Parathyroid adenoma (tissue), 2 donors: ENCODE measurements around the gene GATB.

Experiments
- H2AFZ ChIP-seq: fragments of 300-600 bp; sonication (generic); one replicate; pipeline ENCODE4 v1.7.0; 2017; ENCODE audit warnings: antibody characterized with exemption, mild to moderate bottlenecking
- H3K27ac ChIP-seq: fragments of 300-600 bp; sonication (generic); one replicate; pipeline ENCODE4 v1.7.0; 2017
- H3K27me3 ChIP-seq: fragments of 300-600 bp; sonication (generic); one replicate; pipeline ENCODE4 v1.7.0; 2017; ENCODE audit warnings: low read length; ENCODE audit not compliant: control insufficient read depth, insufficient read depth
- H3K36me3 ChIP-seq: fragments of 300-600 bp; sonication (generic); one replicate; pipeline ENCODE4 v1.7.0; 2017; ENCODE audit warnings: low read length; ENCODE audit not compliant: control insufficient read depth, insufficient read depth
- H3K4me1 ChIP-seq: fragments of 300-600 bp; sonication (generic); one replicate; pipeline ENCODE4 v1.7.0; 2017; ENCODE audit warnings: control low read depth
- H3K4me2 ChIP-seq: fragments of 300-600 bp; sonication (generic); one replicate; pipeline ENCODE4 v1.7.0; 2017; ENCODE audit warnings: low read length
- H3K4me3 ChIP-seq: fragments of 300-600 bp; sonication (generic); one replicate; pipeline ENCODE4 v1.7.0; 2017; ENCODE audit warnings: low read depth, low read length
- H3K79me2 ChIP-seq: fragments of 300-600 bp; sonication (generic); one replicate; pipeline ENCODE4 v1.7.0; 2017; ENCODE audit warnings: control low read depth
- H3K9ac ChIP-seq: fragments of 300-600 bp; sonication (generic); one replicate; pipeline ENCODE4 v1.7.0; 2017; ENCODE audit warnings: mild to moderate bottlenecking
- H3K9me3 ChIP-seq: fragments of 300-600 bp; sonication (generic); one replicate; pipeline ENCODE4 v1.7.0; 2017; ENCODE audit warnings: low read length; ENCODE audit not compliant: control insufficient read depth
- CTCF ChIP-seq: fragments of 300-600 bp; sonication (generic); IDR thresholded peaks from one replicate; pipeline ENCODE4 v1.7.0; 2017; ENCODE audit warnings: antibody characterized with exemption, mild to moderate bottlenecking
- donor health status: primary hyperparathyroidism.

The GATB gene

DNA sequence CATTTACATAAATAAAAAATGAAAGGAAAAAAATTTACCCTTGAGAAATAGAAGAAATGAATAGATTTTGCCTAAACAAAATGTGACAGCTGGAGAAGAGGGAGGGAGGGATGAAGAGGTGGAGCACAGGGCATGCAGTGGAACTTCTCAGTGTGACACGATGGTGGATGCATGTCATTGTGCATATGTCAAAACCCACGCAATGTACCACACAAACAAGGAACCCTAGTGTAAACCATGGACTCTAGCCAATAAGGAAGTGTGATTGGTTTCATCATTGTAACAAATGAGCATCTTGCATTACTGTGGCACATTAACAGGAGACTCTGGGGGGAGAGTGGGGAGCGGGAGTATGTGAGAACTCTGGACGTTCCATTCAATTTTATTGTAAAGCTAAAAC is 58.6 kb downstream of the GATB start:
- no peak overlapping the region for H3K4me3 ChIP-seq
- no peaks in the 10 kb centered on the region for H3K9me3 ChIP-seq
- H2AFZ ChIP-seq = no peak overlapping the region
- TF ChIP-seq CTCF = no peak
- H3K4me1 ChIP-seq = no peaks in the 10 kb centered on the region
- H3K27ac ChIP-seq = no peak overlapping the region
- H3K36me3 ChIP-seq = no peaks in the 10 kb centered on the region
- H3K79me2 ChIP-seq = no peaks in the 10 kb centered on the region
- H3K9ac ChIP-seq = no peak overlapping the region
- H3K4me2 ChIP-seq = no peak overlapping the region
- H3K27me3 ChIP-seq = no peaks in the 10 kb centered on the region

GRCh38 chr4:151700566-151701316 is 60.1 kb downstream of the GATB start:
- Histone ChIP-seq H3K36me3 (no peaks in the 10 kb centered on the region), H3K27me3 (no peaks in the 10 kb centered on the region), H3K4me2 (no peak overlapping the region), H3K4me3 (no peak overlapping the region), H3K9ac (no peak overlapping the region), H3K27ac (no peak overlapping the region), H3K9me3 (no peaks in the 10 kb centered on the region), H3K79me2 (no peaks in the 10 kb centered on the region), H3K4me1 (no peaks in the 10 kb centered on the region), H2AFZ (no peak overlapping the region)
- no peak for TF ChIP-seq CTCF

DNA sequence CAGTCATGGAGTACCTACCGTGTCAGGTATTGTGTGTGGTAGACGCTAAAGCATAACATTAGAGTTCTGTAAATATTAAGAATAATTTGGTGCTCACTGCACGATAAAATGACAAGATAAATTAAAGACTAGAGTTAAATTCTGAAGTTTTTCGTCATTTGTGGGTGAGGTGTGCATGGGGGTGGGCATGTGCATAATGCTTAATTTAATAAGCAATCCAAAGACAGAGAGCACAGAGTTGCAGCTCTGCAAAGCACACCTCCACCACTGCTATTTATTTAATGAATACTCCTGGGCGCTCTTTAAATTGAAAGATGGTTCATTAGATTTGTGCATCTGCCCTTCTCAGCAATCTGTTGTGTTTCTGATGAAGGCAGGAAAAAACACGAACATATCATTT is 62.6 kb downstream of the GATB start:
- no peak for TF ChIP-seq CTCF
- no peak overlapping the region for H2AFZ ChIP-seq
- H3K36me3 ChIP-seq = no peaks in the 10 kb centered on the region
- no peaks in the 10 kb centered on the region for H3K9me3 ChIP-seq
- no peak overlapping the region for H3K27ac ChIP-seq
- H3K4me1 ChIP-seq = no peaks in the 10 kb centered on the region
- no peak overlapping the region for H3K9ac ChIP-seq
- no peak overlapping the region for H3K4me3 ChIP-seq
- H3K79me2 ChIP-seq = no peaks in the 10 kb centered on the region
- no peaks in the 10 kb centered on the region for H3K27me3 ChIP-seq
- H3K4me2 ChIP-seq = no peak overlapping the region

GRCh38 chr4:151694961-151695720 is 65.7 kb downstream of the GATB start:
- no peak overlapping the region for H3K9ac ChIP-seq
- no peaks in the 10 kb centered on the region for H3K79me2 ChIP-seq
- no peak overlapping the region for H3K27ac ChIP-seq
- no peaks in the 10 kb centered on the region for H3K9me3 ChIP-seq
- no peak for TF ChIP-seq CTCF
- no peaks in the 10 kb centered on the region for H3K4me1 ChIP-seq
- no peak overlapping the region for H3K4me2 ChIP-seq
- no peak overlapping the region for H3K4me3 ChIP-seq
- no peak overlapping the region for H2AFZ ChIP-seq
- H3K27me3 ChIP-seq = no peaks in the 10 kb centered on the region
- no peaks in the 10 kb centered on the region for H3K36me3 ChIP-seq
